ENCODE measurements around the gene NT5DC3. TPM values are rescaled to one million over a fixed set of nuclear protein-coding genes. Genes with fewer than 3 reads are reported as not detected.

The NT5DC3 gene
- total RNA-seq, 2 experiments from 2014 or later, result 4.7 to 7.5 TPM

DNA sequence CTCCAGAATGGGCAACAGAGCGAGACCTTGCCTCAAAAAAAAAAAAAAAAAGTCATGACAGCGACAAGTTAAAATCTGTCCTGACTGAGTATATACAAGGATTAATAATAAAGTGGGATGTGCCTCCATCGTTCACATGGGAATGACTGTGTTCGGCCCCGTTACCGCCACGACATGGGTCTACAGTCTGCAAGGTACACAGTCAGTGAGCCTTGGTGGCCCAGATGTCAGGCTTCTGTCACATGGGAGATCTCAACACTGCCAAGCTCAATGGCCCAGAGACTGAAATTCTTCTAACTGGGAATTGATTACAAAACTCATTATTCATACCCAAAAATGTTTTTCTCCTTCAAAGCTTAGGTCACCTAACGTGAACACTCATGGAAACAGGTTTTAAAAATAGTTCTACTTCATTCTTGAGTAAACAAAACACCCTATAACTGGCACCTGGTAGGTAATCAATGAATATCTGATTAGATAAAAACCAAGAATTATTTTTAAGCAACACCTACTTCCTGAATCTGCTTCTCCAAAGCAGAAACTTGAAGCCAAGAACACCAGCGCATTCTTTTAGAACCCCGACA, 66.0 kb downstream of the NT5DC3 start:
- BruUV-seq (replicated peaks), result TSS peak; percentile 37
- Histone ChIP-seq H3K27ac (ENCODE audit: low read depth, low read length, poor library complexity, severe bottlenecking) (no peak overlapping the region), H3K9me3 (ENCODE audit: low read length) (no peaks in the 10 kb centered on the region), H3K4me3 (ENCODE audit: low read depth, low read length, poor library complexity, severe bottlenecking) (no peak overlapping the region), H3K36me3 (ENCODE audit: insufficient read depth, low read length) (peaks cover 2% of the 10 kb centered on the region; the same call in 1 of the 2 replicates), H3K4me2 (ENCODE audit: low read length) (no peak overlapping the region), H3K79me2 (ENCODE audit: insufficient read depth, low read depth, low read length) (no peaks in the 10 kb centered on the region), H3K4me1 (ENCODE audit: insufficient read depth, low read length, poor library complexity, severe bottlenecking) (no peaks in the 10 kb centered on the region), H4K20me1 (ENCODE audit: insufficient read depth, low read length) (no peaks in the 10 kb centered on the region), H3K9me2 (ENCODE audit: insufficient read depth, low read length) (no peaks in the 10 kb centered on the region), H2AFZ (ENCODE audit: low read length) (no peak overlapping the region)
- TF ChIP-seq, protein P1, sequence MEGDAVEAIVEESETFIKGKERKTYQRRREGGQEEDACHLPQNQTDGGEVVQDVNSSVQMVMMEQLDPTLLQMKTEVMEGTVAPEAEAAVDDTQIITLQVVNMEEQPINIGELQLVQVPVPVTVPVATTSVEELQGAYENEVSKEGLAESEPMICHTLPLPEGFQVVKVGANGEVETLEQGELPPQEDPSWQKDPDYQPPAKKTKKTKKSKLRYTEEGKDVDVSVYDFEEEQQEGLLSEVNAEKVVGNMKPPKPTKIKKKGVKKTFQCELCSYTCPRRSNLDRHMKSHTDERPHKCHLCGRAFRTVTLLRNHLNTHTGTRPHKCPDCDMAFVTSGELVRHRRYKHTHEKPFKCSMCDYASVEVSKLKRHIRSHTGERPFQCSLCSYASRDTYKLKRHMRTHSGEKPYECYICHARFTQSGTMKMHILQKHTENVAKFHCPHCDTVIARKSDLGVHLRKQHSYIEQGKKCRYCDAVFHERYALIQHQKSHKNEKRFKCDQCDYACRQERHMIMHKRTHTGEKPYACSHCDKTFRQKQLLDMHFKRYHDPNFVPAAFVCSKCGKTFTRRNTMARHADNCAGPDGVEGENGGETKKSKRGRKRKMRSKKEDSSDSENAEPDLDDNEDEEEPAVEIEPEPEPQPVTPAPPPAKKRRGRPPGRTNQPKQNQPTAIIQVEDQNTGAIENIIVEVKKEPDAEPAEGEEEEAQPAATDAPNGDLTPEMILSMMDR (conservative IDR thresholded peaks at IDR 0.05; ENCODE audit: low read length), result no peak
- no peak for TF ChIP-seq EZH2phosphoT487 (IDR thresholded peaks at IDR 0.05; ENCODE audit: borderline replicate concordance, low read depth, low read length)
- no peak for DNase-seq (ENCODE audit: low spot score)
- ChIA-PET CTCF (ENCODE audit: unreplicated experiment) (no interaction called here), POLR2A (no interaction called here)
- intact Hi-C loops (cut with micrococcal nuclease; ENCODE audit: unreplicated experiment), result no loop called here

DNA sequence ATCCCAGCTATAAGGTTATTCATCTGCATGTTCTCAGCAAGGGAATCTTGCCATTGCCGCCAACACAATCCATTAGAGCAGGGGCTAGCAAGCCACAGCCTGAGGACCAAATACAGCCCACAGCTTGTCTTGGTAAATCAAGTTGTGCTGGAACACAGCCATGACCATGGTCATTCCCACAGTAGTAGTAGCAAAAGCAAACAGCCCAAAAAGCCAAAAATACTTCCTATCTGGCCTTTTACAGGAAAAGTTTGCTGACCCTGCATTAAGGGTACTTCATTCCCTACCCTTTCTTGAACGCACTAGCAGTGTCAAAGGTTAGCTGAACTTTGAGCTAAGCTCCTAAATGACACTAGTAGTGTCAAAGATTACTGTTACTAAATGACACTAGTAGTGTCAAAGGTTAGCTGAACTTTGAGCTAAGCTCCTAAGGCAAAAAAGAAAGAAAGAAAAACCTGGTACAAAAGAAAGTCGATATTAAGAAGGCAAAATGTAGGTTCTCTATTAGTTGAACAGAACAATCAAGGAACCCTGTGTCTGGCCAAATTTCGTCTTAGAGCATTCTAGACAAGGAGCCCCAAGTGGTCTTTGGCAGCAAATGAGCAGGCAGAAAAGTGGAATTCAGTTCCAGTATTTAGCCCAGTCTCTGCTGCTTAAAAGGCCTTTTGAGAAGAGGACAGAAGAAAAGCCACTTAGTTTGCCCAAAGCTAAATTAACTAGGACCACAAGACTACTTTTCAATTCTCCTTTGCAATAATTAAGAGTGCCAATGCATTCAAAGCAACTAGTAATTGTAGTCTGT, 67.7 kb downstream of the NT5DC3 start:
- CTCF ChIA-PET (ENCODE audit: unreplicated experiment), result no interaction called here
- no peak overlapping the region for H3K27ac ChIP-seq (ENCODE audit: low read depth, low read length, poor library complexity, severe bottlenecking)
- H3K4me3 ChIP-seq (ENCODE audit: low read depth, low read length, poor library complexity, severe bottlenecking), result no peak overlapping the region
- no peaks in the 10 kb centered on the region for H3K79me2 ChIP-seq (ENCODE audit: insufficient read depth, low read depth, low read length)
- no peaks in the 10 kb centered on the region for H4K20me1 ChIP-seq (ENCODE audit: insufficient read depth, low read length)
- H3K4me2 ChIP-seq (ENCODE audit: low read length), result no peak overlapping the region
- no TSS peak for BruUV-seq (replicated peaks)
- intact Hi-C loops (cut with micrococcal nuclease; ENCODE audit: unreplicated experiment), result no loop called here
- no peaks in the 10 kb centered on the region for H3K9me3 ChIP-seq (ENCODE audit: low read length)
- H2AFZ ChIP-seq (ENCODE audit: low read length), result no peak overlapping the region
- POLR2A ChIA-PET, result interaction anchor here (0.6 to 0.7 kb wide), 2 partner anchors 8 to 111 kb away, joined by 3 read pairs; no protein-coding TSS in a partner anchor
- H3K4me1 ChIP-seq (ENCODE audit: insufficient read depth, low read length, poor library complexity, severe bottlenecking), result no peaks in the 10 kb centered on the region
- no peaks in the 10 kb centered on the region for H3K9me2 ChIP-seq (ENCODE audit: insufficient read depth, low read length)
- H3K36me3 ChIP-seq (ENCODE audit: insufficient read depth, low read length), result no peaks in the 10 kb centered on the region
- DNase-seq (ENCODE audit: low spot score), result no peak
- no peak for TF ChIP-seq EZH2phosphoT487 (IDR thresholded peaks at IDR 0.05; ENCODE audit: borderline replicate concordance, low read depth, low read length)
- TF ChIP-seq, protein P1 (conservative IDR thresholded peaks at IDR 0.05; ENCODE audit: low read length), result no peak

All from OCI-LY7 (cell line).